ENCODE measurements around the gene LGMN. TPM values are rescaled to one million over a fixed set of nuclear protein-coding genes. Genes with fewer than 3 reads are reported as not detected.
"Not testable (repeated sequence)": the region's sequence is repeated elsewhere in the genome, so short reads cannot be mapped to it uniquely, and the experiment has no call there.

Gene LGMN
- total RNA-seq, 4 donors from 2014 or later: 26.5 to 103 (median 57.2) TPM

DNA sequence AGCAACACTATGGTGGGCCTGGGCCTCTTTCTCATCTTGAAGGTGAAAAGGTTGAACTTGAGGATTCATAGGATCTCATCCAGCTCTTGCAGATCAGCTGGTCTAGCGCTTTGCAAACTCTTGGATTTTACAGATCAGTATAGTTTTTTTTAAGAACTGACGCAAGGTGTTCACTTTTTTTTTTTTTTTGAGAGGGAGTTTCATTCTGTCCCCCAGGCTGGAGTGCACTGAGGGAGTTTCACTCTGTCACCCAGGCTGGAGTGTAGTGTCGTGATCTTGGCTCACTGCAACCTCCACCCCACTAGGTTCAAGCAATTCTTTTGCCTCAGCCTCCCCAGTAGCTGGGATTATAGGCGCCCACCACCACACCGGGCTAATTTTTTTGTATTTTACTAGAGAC lies 20.4 kb upstream of the LGMN start:
- WGBS, 2 donors (ENCODE audit: low coverage in 1 of 2): 89 to 100% methylated on average over 4 to 5 of the region's 5 CpGs
- TF ChIP-seq, protein P1, sequence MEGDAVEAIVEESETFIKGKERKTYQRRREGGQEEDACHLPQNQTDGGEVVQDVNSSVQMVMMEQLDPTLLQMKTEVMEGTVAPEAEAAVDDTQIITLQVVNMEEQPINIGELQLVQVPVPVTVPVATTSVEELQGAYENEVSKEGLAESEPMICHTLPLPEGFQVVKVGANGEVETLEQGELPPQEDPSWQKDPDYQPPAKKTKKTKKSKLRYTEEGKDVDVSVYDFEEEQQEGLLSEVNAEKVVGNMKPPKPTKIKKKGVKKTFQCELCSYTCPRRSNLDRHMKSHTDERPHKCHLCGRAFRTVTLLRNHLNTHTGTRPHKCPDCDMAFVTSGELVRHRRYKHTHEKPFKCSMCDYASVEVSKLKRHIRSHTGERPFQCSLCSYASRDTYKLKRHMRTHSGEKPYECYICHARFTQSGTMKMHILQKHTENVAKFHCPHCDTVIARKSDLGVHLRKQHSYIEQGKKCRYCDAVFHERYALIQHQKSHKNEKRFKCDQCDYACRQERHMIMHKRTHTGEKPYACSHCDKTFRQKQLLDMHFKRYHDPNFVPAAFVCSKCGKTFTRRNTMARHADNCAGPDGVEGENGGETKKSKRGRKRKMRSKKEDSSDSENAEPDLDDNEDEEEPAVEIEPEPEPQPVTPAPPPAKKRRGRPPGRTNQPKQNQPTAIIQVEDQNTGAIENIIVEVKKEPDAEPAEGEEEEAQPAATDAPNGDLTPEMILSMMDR (IDR thresholded peaks at IDR 0.05): no peak
- no peak for TF ChIP-seq POLR2A (IDR thresholded peaks at IDR 0.05)
- no peak for TF ChIP-seq POLR2AphosphoS5 (IDR thresholded peaks at IDR 0.05)
- TF ChIP-seq EP300 (IDR thresholded peaks at IDR 0.05; ENCODE audit: low read depth): no peak
- H3K27me3 ChIP-seq: no peaks in the 10 kb centered on the region
- H3K4me3 ChIP-seq: no peak overlapping the region
- intact Hi-C loops (cut with DNase I; ENCODE audit: low total_unique reads) (no loop called here), in situ Hi-C loops (cut with MboI; ENCODE audit: low pct_ligation_motif_present in 1 of 4, low pct_unique_long_range_greater_than_20kb in 1 of 4, low sequenced_read_pairs in 3 of 4) (no loop called here)
- H3K9me3 ChIP-seq: no peaks in the 10 kb centered on the region
- peaks cover 0 to 12% (median 2%) of the 10 kb centered on the region in 4 donors for H3K4me1 ChIP-seq
- no peak for DNase-seq
- no peaks in the 10 kb centered on the region for H3K36me3 ChIP-seq
- peak overlapping the region; percentile 29 to 65 (median 49) for H3K27ac ChIP-seq

DNA sequence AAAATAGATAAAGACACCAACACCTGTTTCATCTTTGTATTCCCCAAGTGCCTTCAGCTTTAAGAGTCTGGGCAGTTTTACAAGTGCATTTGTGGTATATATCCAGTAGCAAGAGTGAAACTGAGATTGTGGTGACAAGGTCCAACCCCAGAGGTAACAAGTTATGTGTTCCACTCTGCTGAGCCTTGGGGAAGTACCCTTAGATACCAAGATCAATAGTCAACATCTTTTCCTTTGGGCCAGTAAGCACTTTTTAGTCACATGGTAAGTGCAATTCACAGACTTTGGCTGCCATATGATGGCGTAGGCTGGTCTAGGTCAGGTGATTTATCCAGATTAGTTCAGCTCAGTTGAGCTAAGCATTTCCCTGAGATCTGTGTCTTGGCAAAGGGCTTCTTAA lies 19.8 kb upstream of the LGMN start:
- Histone ChIP-seq H3K4me1 (peaks cover 0 to 12% (median 2%) of the 10 kb centered on the region in 4 donors), H3K27ac (peak overlapping the region; percentile 29 to 65 (median 49))
- H3K9me3 ChIP-seq; in situ Hi-C loops (cut with MboI; ENCODE audit: low pct_ligation_motif_present in 1 of 4, low pct_unique_long_range_greater_than_20kb in 1 of 4, low sequenced_read_pairs in 3 of 4); intact Hi-C loops (cut with DNase I; ENCODE audit: low total_unique reads); H3K36me3 ChIP-seq; H3K4me3 ChIP-seq; H3K27me3 ChIP-seq: not testable (repeated sequence)
- WGBS, 2 donors (ENCODE audit: low coverage in 1 of 2): 31% methylated on average over 1 of the region's 1 CpG; no CpG with 5 or more reads in 1 of the 2 donors
- DNase-seq: peak; percentile 36

DNA sequence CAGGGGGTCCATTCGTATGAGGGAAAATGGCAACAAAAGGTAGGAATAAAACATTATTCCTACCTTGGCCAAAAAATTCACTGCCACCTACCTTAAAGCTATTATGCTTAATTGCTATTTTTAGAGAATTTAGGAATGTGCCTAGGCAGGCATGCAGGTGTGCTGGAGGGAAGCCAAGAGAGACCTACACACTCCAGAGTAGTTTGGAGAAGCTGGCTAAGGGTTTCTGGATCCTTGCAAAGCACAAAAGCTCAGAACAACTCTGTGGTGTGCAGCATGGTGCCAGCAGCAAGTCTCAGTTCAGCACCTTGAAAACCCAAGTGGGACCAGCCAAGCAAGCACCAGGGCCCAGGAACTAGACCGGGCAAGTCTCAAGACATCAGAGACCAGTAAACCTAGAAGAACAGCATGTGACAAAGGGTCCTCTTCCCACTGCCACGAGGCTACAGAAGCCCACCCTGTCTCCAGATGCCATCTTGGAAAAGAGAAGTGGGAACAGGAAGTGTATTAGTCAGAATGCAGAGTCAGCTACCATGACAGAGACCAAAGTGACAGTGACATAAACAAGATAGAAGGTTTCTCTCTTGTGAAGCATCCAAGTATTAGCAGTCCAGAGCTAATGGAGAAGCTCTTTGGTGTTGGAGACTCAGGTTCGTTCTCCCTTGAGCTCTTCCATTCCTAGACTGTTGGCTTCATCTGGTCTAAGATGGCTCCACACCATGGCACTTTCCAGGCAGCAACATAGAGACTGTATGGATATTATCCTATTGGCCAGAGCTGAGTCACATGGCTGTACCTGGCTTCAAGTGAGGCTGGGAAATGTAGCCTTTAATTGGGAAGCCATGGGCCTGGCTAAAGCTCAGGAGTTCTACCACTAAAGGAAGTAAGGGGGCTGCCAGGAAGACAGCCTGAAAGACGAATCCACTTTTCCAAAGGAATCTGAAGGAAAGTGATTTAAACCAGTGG lies 15.5 kb upstream of the LGMN start:
- not testable (repeated sequence) for H3K27me3 ChIP-seq

DNA sequence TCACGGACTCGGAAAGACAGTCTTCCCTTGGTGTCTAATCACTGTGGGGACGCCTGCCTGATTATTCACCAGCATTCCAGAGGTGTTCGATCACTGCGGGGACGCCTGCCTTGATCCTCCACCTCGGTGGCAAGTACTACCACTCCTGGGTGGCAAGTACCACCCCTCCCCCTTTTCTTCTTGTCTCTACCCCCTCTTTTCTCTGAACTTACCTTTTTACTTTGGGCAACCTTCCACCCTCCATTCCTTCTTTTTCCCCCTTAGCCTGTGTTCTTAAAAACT lies 12.0 kb upstream of the LGMN start:
- WGBS, 2 donors (ENCODE audit: low coverage in 1 of 2): 94% methylated on average over 7 of the region's 7 CpGs; no CpG with 5 or more reads in 1 of the 2 donors
- in situ Hi-C loops (cut with MboI; ENCODE audit: low pct_ligation_motif_present in 1 of 4, low pct_unique_long_range_greater_than_20kb in 1 of 4, low sequenced_read_pairs in 3 of 4) (no loop called here), intact Hi-C loops (cut with DNase I; ENCODE audit: low total_unique reads) (no loop called here)
- no peaks in the 10 kb centered on the region for H3K27me3 ChIP-seq
- H3K4me3 ChIP-seq: no peak overlapping the region
- TF ChIP-seq POLR2AphosphoS5 (IDR thresholded peaks at IDR 0.05): no peak
- DNase-seq: no peak
- no peak overlapping the region for H3K27ac ChIP-seq
- H3K9me3 ChIP-seq: no peaks in the 10 kb centered on the region
- H3K4me1 ChIP-seq: no peaks in the 10 kb centered on the region
- no peaks in the 10 kb centered on the region for H3K36me3 ChIP-seq

More for the DNA sequence above, 15.5 kb upstream of the LGMN start:
- in situ Hi-C loops (cut with MboI; ENCODE audit: low pct_ligation_motif_present in 1 of 4, low pct_unique_long_range_greater_than_20kb in 1 of 4, low sequenced_read_pairs in 3 of 4); DNase-seq; H3K4me3 ChIP-seq; H3K9me3 ChIP-seq; intact Hi-C loops (cut with DNase I; ENCODE audit: low total_unique reads); H3K27ac ChIP-seq; H3K36me3 ChIP-seq: not testable (repeated sequence)
- H3K4me1 ChIP-seq: peaks cover 0 to 10% (median 2%) of the 10 kb centered on the region in 4 donors
- WGBS, 2 donors (ENCODE audit: low coverage in 1 of 2): 72% methylated on average over 5 of the region's 5 CpGs; no CpG with 5 or more reads in 1 of the 2 donors

DNA sequence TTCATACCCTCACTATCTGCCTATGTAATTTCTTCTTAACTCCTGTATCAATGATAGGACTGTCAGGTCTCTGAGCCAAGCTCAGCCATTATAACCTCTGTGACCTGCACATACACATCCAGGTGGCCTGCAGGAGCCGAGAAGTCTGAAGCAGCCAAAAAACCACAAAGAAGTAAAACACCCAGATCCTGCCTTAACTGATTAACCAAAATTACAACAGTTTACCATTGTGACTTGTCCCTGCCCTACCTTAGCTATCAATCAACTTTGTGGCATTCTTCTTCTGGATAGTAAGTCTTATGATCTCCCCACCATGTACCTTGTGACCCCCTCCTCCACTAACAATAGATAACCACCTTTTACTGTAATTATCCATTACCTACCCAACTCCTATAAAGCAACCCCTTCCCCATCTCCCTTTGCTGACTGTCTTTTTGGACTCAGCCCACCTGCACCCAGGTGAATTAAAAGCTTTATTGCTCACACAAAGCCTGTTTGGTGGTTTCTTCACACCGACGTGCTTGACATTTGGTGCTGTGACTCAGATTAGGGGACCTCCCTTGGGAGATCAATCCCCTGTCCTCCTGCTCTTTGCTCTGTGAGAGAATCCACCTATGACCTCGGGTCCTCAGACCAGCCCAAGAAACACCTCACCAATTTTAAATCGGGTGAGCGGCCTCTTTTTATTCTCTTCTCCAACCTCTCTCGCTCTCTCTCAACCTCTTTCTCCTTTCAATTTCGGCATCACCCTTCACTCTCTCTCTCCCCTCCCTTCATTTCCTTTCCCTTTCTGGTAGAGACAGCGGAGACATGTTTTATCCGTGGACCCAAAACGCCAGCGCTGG lies 11.5 kb upstream of the LGMN start:
- Histone ChIP-seq H3K9me3 (no peaks in the 10 kb centered on the region), H3K4me1 (no peaks in the 10 kb centered on the region), H3K27me3 (no peaks in the 10 kb centered on the region), H3K27ac (no peak overlapping the region), H3K36me3 (no peaks in the 10 kb centered on the region), H3K4me3 (no peak overlapping the region)
- intact Hi-C loops (cut with DNase I; ENCODE audit: low total_unique reads) (no loop called here), in situ Hi-C loops (cut with MboI; ENCODE audit: low pct_ligation_motif_present in 1 of 4, low pct_unique_long_range_greater_than_20kb in 1 of 4, low sequenced_read_pairs in 3 of 4) (no loop called here)
- TF ChIP-seq EP300 (IDR thresholded peaks at IDR 0.05; ENCODE audit: low read depth) (no peak), POLR2A (IDR thresholded peaks at IDR 0.05) (no peak), POLR2AphosphoS5 (IDR thresholded peaks at IDR 0.05) (no peak)
- TF ChIP-seq, protein P1 (IDR thresholded peaks at IDR 0.05): no peak
- 74 to 84% methylated on average over 6 to 12 of the region's 12 CpGs for WGBS, 2 donors (ENCODE audit: low coverage in 1 of 2)
- no peak for DNase-seq
